GM10248 (cell line): ENCODE data around the gene EIF2A.

Experiments
- CTCF ChIA-PET: fragments of 300-600 bp; sonication (Branson Sonifier 250); formaldehyde crosslinking; extraction: SDS; loops from one replicate; lab custom pipeline; 2021; ENCODE audit warnings: antibody characterized with exemption; lab: Yijun Ruan, JAX
- POLR2A ChIA-PET: fragments of 350-650 bp; sonication (Branson Sonifier 250); formaldehyde crosslinking; extraction: SDS; loops from one replicate; lab custom pipeline; 2020; ENCODE audit warnings: antibody characterized with exemption; lab: Yijun Ruan, JAX
- DNase-seq: peaks from one replicate; pipeline ENCODE4 v3.0.0; 2012; ENCODE audit errors: extremely low spot score
- TF ChIP-seq, protein P1 (sequence below): IDR thresholded peaks from 2 replicates; pipeline ENCODE4 v1.5.1; 2012; ENCODE audit warnings: mild to moderate bottlenecking, low read depth; ENCODE audit errors: extremely low read depth, missing control alignments, control extremely low read depth

EIF2A gene

DNA sequence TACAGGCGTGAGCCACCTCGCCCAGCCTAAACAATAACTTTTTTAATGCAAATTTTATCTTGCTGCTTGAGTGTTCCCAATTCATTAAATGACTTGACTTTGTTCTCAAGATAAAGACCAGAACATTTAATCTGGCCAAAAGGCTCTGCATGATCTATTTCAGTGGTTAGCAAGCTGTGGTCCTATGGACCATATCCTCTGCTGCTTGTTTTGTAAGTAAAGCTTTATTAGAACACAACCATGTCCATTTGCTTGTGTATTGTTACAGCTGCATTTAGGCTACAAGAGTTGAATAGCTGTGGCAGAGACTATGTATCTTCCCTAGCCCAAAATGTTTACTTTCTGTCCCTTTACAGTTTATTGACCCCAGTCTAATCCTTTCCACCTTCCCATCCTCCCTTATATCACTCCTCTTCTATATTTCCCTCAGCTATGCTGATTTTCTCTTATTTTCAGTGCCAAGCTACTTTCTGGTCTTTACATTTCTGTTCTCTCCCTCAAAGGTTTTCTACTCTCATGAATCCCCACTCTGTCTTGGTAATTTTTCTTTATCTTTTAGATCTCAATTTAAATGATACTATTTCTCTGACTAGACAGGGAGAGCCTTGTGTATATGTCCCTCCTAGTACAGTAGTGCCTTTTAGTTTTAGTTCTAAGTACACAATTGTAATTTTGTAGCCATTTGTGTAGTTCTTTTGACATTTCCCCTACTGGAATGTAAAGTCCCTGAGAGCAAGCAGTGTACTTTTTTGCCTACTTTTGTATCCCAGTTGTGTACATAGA is 79.8 kb downstream of the EIF2A start:
- POLR2A ChIA-PET = no interaction called here
- CTCF ChIA-PET = interaction anchor here (0.9 to 1.4 kb wide), 2 partner anchors 10 to 16 kb away, joined by 3 read pairs; no protein-coding TSS in a partner anchor

DNA sequence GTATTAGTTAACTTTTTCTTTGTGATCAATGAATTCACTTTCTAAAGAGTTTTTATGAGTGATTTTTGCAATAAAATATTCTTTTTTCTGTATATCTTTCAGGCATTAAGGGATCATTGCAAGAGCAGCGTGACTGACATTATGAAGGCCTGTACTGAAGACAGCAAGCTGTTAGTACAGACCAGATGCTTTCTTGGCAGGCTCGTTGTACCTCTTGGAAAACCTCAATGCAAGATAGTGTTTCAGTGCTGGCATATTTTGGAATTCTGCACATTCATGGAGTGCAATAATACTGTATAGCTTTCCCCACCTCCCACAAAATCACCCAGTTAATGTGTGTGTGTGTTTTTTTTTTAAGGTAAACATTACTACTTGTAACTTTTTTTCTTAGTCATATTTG is 81.0 kb downstream of the EIF2A start:
- DNase-seq = no peak
- ChIA-PET POLR2A (no interaction called here), CTCF (interaction anchor here (1.7 kb wide), 1 partner anchor 11 kb away, joined by 3 read pairs; no protein-coding TSS in a partner anchor)
- TF ChIP-seq, protein P1, sequence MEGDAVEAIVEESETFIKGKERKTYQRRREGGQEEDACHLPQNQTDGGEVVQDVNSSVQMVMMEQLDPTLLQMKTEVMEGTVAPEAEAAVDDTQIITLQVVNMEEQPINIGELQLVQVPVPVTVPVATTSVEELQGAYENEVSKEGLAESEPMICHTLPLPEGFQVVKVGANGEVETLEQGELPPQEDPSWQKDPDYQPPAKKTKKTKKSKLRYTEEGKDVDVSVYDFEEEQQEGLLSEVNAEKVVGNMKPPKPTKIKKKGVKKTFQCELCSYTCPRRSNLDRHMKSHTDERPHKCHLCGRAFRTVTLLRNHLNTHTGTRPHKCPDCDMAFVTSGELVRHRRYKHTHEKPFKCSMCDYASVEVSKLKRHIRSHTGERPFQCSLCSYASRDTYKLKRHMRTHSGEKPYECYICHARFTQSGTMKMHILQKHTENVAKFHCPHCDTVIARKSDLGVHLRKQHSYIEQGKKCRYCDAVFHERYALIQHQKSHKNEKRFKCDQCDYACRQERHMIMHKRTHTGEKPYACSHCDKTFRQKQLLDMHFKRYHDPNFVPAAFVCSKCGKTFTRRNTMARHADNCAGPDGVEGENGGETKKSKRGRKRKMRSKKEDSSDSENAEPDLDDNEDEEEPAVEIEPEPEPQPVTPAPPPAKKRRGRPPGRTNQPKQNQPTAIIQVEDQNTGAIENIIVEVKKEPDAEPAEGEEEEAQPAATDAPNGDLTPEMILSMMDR = no peak

More for the DNA sequence above, 79.8 kb downstream of the EIF2A start:
- DNase-seq = no peak
- TF ChIP-seq, protein P1 = no peak

DNA sequence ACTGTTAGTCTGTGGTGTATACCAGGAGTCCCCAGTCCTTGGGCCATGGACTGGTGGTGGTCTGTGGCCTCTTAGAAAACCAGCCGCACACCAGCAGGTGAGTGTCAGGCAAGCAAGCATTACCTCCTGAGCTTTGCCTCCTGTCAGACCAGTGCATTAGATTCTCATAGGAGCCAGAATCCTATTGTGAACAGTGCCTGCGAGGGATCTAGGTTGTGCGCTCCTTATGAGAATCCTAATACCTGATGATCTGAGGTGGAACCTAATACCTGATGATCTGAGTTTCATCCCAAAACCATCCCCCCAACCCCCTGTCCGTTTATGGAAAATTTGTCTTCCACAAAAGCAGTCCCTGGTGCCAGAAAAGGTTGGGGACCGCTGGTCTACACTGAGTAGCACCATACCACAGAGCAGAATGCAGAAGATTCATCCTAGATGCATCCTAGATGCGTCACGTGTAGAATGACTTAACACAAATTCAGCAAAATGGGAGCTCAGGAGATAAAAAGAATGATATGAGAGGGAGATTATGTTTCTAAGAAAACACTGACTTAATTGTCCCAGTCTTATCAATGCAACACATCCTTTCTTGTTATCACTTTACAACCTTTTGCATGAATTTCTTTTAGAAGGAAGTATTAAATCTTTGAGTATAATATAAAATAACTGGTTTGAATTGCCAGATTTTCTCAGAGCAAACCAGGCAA is 85.1 kb downstream of the EIF2A start:
- TF ChIP-seq, protein P1 = no peak
- CTCF ChIA-PET = interaction anchor here (1.3 to 1.8 kb wide), 4 partner anchors 10 to 89 kb away, joined by 3 to 5 read pairs (median 4); no protein-coding TSS in a partner anchor
- no peak for DNase-seq
- POLR2A ChIA-PET = interaction anchor here (0.6 kb wide), 1 partner anchor 13 kb away, joined by 5 read pairs; no protein-coding TSS in a partner anchor

DNA sequence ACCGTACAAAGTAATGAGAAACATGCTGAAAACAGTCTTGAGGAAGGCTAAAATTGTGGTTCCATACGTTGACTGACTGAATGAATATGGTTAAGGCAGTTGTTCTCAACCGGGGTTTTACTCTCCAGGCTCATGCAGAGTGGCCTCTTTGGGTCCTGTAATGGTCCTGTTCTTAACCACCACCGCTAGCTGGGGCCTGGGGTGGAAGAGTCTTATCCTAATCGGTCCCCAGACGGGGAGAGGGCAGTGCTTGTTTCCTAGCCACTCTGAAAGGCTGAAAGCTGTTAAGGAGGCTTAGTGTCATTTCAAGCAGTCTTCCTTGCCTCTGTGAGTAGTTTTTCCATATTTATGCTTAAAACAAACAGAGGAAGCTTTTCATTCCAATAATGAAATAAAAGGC is 88.5 kb downstream of the EIF2A start:
- TF ChIP-seq, protein P1 = no peak
- CTCF ChIA-PET = interaction anchor here (0.8 kb wide), 2 partner anchors 12 to 76 kb away, joined by 3 read pairs; no protein-coding TSS in a partner anchor
- DNase-seq = no peak
- POLR2A ChIA-PET = interaction anchor here (0.6 kb wide), 3 partner anchors 12 to 37 kb away, joined by 3 to 5 read pairs (median 3); no protein-coding TSS in a partner anchor

DNA sequence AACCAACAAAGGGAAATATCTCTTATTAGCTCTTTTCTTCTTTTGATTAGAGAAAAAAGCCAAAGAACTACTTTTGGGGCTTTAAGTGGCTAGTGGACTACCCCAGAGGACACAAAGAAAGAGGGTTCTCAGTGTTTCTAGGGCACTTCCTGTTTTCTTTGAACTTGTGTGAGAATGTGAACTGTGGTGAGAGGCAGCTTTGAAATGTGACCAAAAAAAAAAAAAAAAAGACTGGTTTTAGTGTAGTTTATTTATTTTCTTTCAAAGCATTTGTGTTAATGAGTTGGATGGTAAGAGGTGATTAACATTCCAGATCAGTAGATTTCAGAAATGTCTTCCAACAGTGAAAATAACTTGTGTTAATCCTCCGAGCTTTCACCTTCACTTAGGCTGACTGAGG is 88.9 kb downstream of the EIF2A start:
- TF ChIP-seq, protein P1 = no peak
- DNase-seq = peak; percentile 48
- ChIA-PET POLR2A (interaction anchor here (0.6 kb wide), 3 partner anchors 12 to 37 kb away, joined by 3 to 5 read pairs (median 3); no protein-coding TSS in a partner anchor), CTCF (interaction anchor here (0.8 kb wide), 1 partner anchor 12 kb away, joined by 3 read pairs; no protein-coding TSS in a partner anchor)
